SK-N-SH (cell line): ENCODE data around the gene CD63. TPM values are rescaled to one million over a fixed set of nuclear protein-coding genes. Genes with fewer than 3 reads are reported as not detected.

Experiments used
- CTCF ChIA-PET: fragments of 300-600, 350-600 bp; formaldehyde crosslinking; extraction: SDS; loops from one replicate; lab custom pipeline; 2021; lab: Yijun Ruan, JAX
- POLR2A ChIA-PET: fragments of 350-600 bp; sonication (Branson Sonifier 250); formaldehyde crosslinking; extraction: SDS; loops from one replicate; lab custom pipeline; 2020; ENCODE audit warnings: antibody characterized with exemption, inconsistent platforms; lab: Yijun Ruan, JAX
- DNase-seq: peaks from one replicate; pipeline ENCODE4 v3.0.0; 2012
- H2AFZ ChIP-seq: fragments of 200-600 bp; sonication (generic); 2 replicates; pipeline ENCODE4 v1.8.1; 2016; ENCODE audit warnings: antibody characterized with exemption, mild to moderate bottlenecking, low read depth
- H3F3A ChIP-seq: fragments of 200-600 bp; sonication (generic); replicated peaks from 2 replicates; pipeline ENCODE3; 2016; ENCODE audit warnings: antibody characterized with exemption, mild to moderate bottlenecking; ENCODE audit not compliant: insufficient read depth
- H3K27ac ChIP-seq, 2 experiments: fragments of 200-500 bp in 1 of 2; fragments of 200-600 bp in 1 of 2; sonication (Bioruptor generic) in 1 of 2; sonication (generic), shearing (Covaris generic) in 1 of 2; 2 replicates each; pipeline versions ENCODE4 v1.5.1 to v1.6.1; 2014 to 2016; ENCODE audit warnings: low read depth in 2 of 2, inconsistent platforms in 1 of 2, low read length in 1 of 2, mild to moderate bottlenecking in 1 of 2, mixed read lengths in 1 of 2
- H3K27me3 ChIP-seq: fragments of 200-600 bp; sonication (generic), shearing (Covaris generic); 2 replicates; pipeline ENCODE4 v1.6.1; 2016; ENCODE audit warnings: mixed run types; ENCODE audit not compliant: insufficient read depth
- H3K36me3 ChIP-seq, 2 experiments: fragments of 200-500 bp in 1 of 2; fragments of 200-600 bp in 1 of 2; sonication (Bioruptor generic) in 1 of 2; sonication (generic) in 1 of 2; replicated peaks in 1 of 2; 2 replicates each; pipeline versions ENCODE3 to v1.5.1; 2014 to 2016; ENCODE audit warnings: low read length in 1 of 2, mild to moderate bottlenecking in 1 of 2; ENCODE audit not compliant: insufficient read depth in 2 of 2, control insufficient read depth in 1 of 2
- H3K4me1 ChIP-seq, 2 experiments: fragments of 200-500 bp in 1 of 2; fragments of 200-600 bp in 1 of 2; sonication (Bioruptor generic) in 1 of 2; sonication (generic), shearing (Covaris generic) in 1 of 2; 2 replicates each; pipeline versions ENCODE4 v1.5.1 to v1.6.1; 2014 to 2016; ENCODE audit warnings: low read depth in 1 of 2, low read length in 1 of 2, mixed run types in 1 of 2; ENCODE audit not compliant: insufficient read depth in 2 of 2, control insufficient read depth in 1 of 2
- H3K4me2 ChIP-seq: fragments of 200-600 bp; sonication (generic), shearing (Covaris generic); 2 replicates; pipeline ENCODE4 v1.6.1; 2017; ENCODE audit warnings: mixed run types
- H3K4me3 ChIP-seq, 2 experiments: fragments of 200-500 bp in 1 of 2; fragments of 200-600 bp in 1 of 2; sonication (Bioruptor generic) in 1 of 2; sonication (generic), shearing (Covaris generic) in 1 of 2; 2 replicates each; pipeline versions ENCODE4 v1.5.1 to v1.8.1; 2014 to 2016; ENCODE audit warnings: low read depth in 2 of 2, inconsistent platforms in 1 of 2, low read length in 1 of 2, mild to moderate bottlenecking in 1 of 2, mixed read lengths in 1 of 2, moderate library complexity in 1 of 2
- H3K79me2 ChIP-seq: fragments of 200-600 bp; sonication (generic); 2 replicates; pipeline ENCODE4 v1.8.1; 2017; ENCODE audit warnings: mild to moderate bottlenecking; ENCODE audit not compliant: insufficient read depth
- H3K9ac ChIP-seq: fragments of 200-600 bp; sonication (generic); 2 replicates; pipeline ENCODE4 v1.6.1; 2017; ENCODE audit warnings: mixed run types
- H3K9me2 ChIP-seq: fragments of 200-600 bp; sonication (generic); 2 replicates; pipeline ENCODE4 v1.6.1; 2017; ENCODE audit warnings: mixed run types
- H3K9me3 ChIP-seq: fragments of 200-600 bp; sonication (generic); 2 replicates; pipeline ENCODE4 v1.6.1; 2017; ENCODE audit warnings: mixed run types, mild to moderate bottlenecking, moderate library complexity
- H4K20me1 ChIP-seq: fragments of 200-600 bp; sonication (generic); 2 replicates; pipeline ENCODE4 v1.6.1; 2017; ENCODE audit warnings: mild to moderate bottlenecking, mixed run types; ENCODE audit not compliant: insufficient read depth
- CTCF ChIP-seq: fragments of 200-600 bp; sonication (generic); IDR thresholded peaks from 2 replicates; pipeline ENCODE4 v1.6.1; 2017; ENCODE audit warnings: antibody characterized with exemption, mild to moderate bottlenecking, moderate library complexity
- FOSL2 ChIP-seq: IDR thresholded peaks from 2 replicates; pipeline ENCODE4 v1.4.0; 2012; ENCODE audit warnings: low read depth, mild to moderate bottlenecking, moderate library complexity, borderline replicate concordance
- FOXM1 ChIP-seq: IDR thresholded peaks from 2 replicates; pipeline ENCODE4 v1.4.0; 2012; ENCODE audit warnings: low read depth, mild to moderate bottlenecking
- GABPA ChIP-seq: IDR thresholded peaks from 2 replicates; pipeline ENCODE4 v1.4.0; 2012; ENCODE audit warnings: low read depth, mild to moderate bottlenecking
- GATA2 ChIP-seq: sonication (generic); formaldehyde crosslinking; IDR thresholded peaks from 2 replicates; pipeline ENCODE4 v1.5.0; 2020; ENCODE audit warnings: mild to moderate bottlenecking, missing genetic modification reagents
- IRF3 ChIP-seq: fragments of 150-350 bp; IDR thresholded peaks from 2 replicates; pipeline ENCODE4 v1.6.1; 2016; ENCODE audit warnings: mild to moderate bottlenecking, low read depth, low read length
- MEF2A ChIP-seq: IDR thresholded peaks from 2 replicates; pipeline ENCODE4 v1.4.0; 2012; ENCODE audit warnings: low read depth, borderline replicate concordance
- MXI1 ChIP-seq: IDR thresholded peaks from 2 replicates; pipeline ENCODE4 v1.6.1; 2012; ENCODE audit warnings: mild to moderate bottlenecking, low read depth, low read length, improper control_type of control experiment
- NFIC ChIP-seq: IDR thresholded peaks from 2 replicates; pipeline ENCODE4 v1.4.0; 2012; ENCODE audit warnings: borderline replicate concordance
- RFX5 ChIP-seq: IDR thresholded peaks from 2 replicates; pipeline ENCODE4 v1.6.1; 2012; ENCODE audit warnings: mild to moderate bottlenecking, improper control_type of control experiment, low read length
- RXRA ChIP-seq: IDR thresholded peaks from 2 replicates; pipeline ENCODE4 v1.4.0; 2012; ENCODE audit warnings: low read depth, mild to moderate bottlenecking, borderline replicate concordance
- SMC3 ChIP-seq: IDR thresholded peaks from 2 replicates; pipeline ENCODE4 v1.6.1; 2012; ENCODE audit warnings: low read depth, low read length, improper control_type of control experiment
- TCF12 ChIP-seq: IDR thresholded peaks from 2 replicates; pipeline ENCODE4 v1.4.0; 2012
- TEAD4 ChIP-seq: IDR thresholded peaks from 2 replicates; pipeline ENCODE4 v1.4.0; 2012; ENCODE audit warnings: mild to moderate bottlenecking, borderline replicate concordance; ENCODE audit not compliant: insufficient read depth
- ZBTB33 ChIP-seq: IDR thresholded peaks from 2 replicates; pipeline ENCODE4 v1.4.0; 2012; ENCODE audit warnings: low read depth, borderline replicate concordance
- WGBS: methylation state at CpG from one replicate; pipeline ENCODE4 v1.1.6; 2017; ENCODE audit warnings: low lambda C conversion rate; 5-methylcytosine and 5-hydroxymethylcytosine counted together
- polyA plus RNA-seq, 3 experiments: library from polyadenylated mRNA; depleted of rRNA; stranded (reverse); fragments of >200 nt; gene quantifications; 2 replicates each; pipeline ENCODE4 v1.2.3, GENCODE V29; 2012

CD63 gene
- polyA plus RNA-seq, 1 of the 3 experiments (the other 2 are of a cell fraction): 1,465 TPM

- WGBS: 86% methylated on average over 5 of the region's 7 CpGs
- TF ChIP-seq FOSL2 (no peak), MEF2A (no peak)
- Histone ChIP-seq H3K79me2 (peaks cover 13% of the 10 kb centered on the region; the same call in 1 of the 2 replicates), H4K20me1 (peaks cover 13% of the 10 kb centered on the region), H3K4me2 (peak overlapping the region; percentile 66), H3K4me3 (no peak overlapping the region), H3K9ac (no peak overlapping the region), H3K27me3 (no peaks in the 10 kb centered on the region), H3K4me1 (peaks cover 29 to 38% of the 10 kb centered on the region in 2 experiments), H3K9me3 (no peaks in the 10 kb centered on the region), H3K9me2 (no peaks in the 10 kb centered on the region), H3K36me3 (peaks cover 6 to 15% of the 10 kb centered on the region in 2 experiments), H2AFZ (no peak overlapping the region), H3F3A (peaks cover 46% of the 10 kb centered on the region), H3K27ac (peak overlapping the region; percentile 56 to 74; a peak in 2 of 4 replicates)
- ChIA-PET CTCF (interaction anchor here (1.7 to 11.2 kb wide), 4 partner anchors 11 to 73 kb away, joined by 5 to 202 read pairs (median 41); partner anchors contain the start of gene CD63), POLR2A (interaction anchor here (1.3 kb wide), 1 partner anchor 10 kb away, joined by 6 read pairs; the partner anchor contains the start of gene CD63)
- DNase-seq: no peak
Observed at GRCh38 chr12:55719371-55719770, 9.4 kb downstream of the CD63 start.

GRCh38 chr12:55718624-55719275, 10.1 kb downstream of the CD63 start:
- Histone ChIP-seq H4K20me1 (peaks cover 7% of the 10 kb centered on the region), H2AFZ (no peak overlapping the region), H3K9me2 (no peaks in the 10 kb centered on the region), H3K27ac (no peak overlapping the region), H3K27me3 (no peaks in the 10 kb centered on the region), H3K4me1 (peaks cover 29 to 38% of the 10 kb centered on the region in 2 experiments), H3K79me2 (peaks cover 13% of the 10 kb centered on the region; the same call in 1 of the 2 replicates), H3K9ac (no peak overlapping the region), H3K4me3 (no peak overlapping the region), H3K9me3 (no peaks in the 10 kb centered on the region), H3K36me3 (peaks cover under 1 to 9% of the 10 kb centered on the region in 2 experiments), H3K4me2 (no peak overlapping the region), H3F3A (peaks cover 43% of the 10 kb centered on the region)
- ChIA-PET POLR2A (interaction anchor here (1.3 kb wide), 1 partner anchor 10 kb away, joined by 6 read pairs; the partner anchor contains the start of gene CD63), CTCF (interaction anchor here (1.1 to 11.2 kb wide), 5 partner anchors 9 to 72 kb away, joined by 3 to 202 read pairs (median 31); partner anchors contain the start of gene CD63)
- DNase-seq: no peak
- WGBS: 99% methylated on average over 4 of the region's 4 CpGs
- TF ChIP-seq MXI1 (no peak), RFX5 (no peak), TEAD4 (no peak), GABPA (no peak), SMC3 (no peak), TCF12 (no peak)

GRCh38 chr12:55718015-55718414, 10.8 kb downstream of the CD63 start:
- H3K27ac ChIP-seq: no peak overlapping the region
- CTCF ChIA-PET: interaction anchor here (1.1 to 11.2 kb wide), 5 partner anchors 10 to 71 kb away, joined by 3 to 202 read pairs (median 31); partner anchors contain the start of gene CD63
- DNase-seq: no peak
- no peaks in the 10 kb centered on the region for H3K27me3 ChIP-seq
- H3K79me2 ChIP-seq: peaks cover 13% of the 10 kb centered on the region; the same call in 1 of the 2 replicates
- 87% methylated on average over 4 of the region's 4 CpGs for WGBS
- no peaks in the 10 kb centered on the region for H3K9me2 ChIP-seq
- H3F3A ChIP-seq: peaks cover 41% of the 10 kb centered on the region
- no peak overlapping the region for H3K4me3 ChIP-seq
- H3K4me2 ChIP-seq: peak overlapping the region; percentile 89; the same call in 1 of the 2 replicates
- peaks cover 29 to 38% of the 10 kb centered on the region in 2 experiments for H3K4me1 ChIP-seq
- no peaks in the 10 kb centered on the region for H3K9me3 ChIP-seq
- POLR2A ChIA-PET: no interaction called here
- no peak overlapping the region for H3K9ac ChIP-seq
- peaks cover 0 to 3% of the 10 kb centered on the region in 2 experiments for H3K36me3 ChIP-seq
- H4K20me1 ChIP-seq: peaks cover 6% of the 10 kb centered on the region; the same call in 1 of the 2 replicates
- no peak overlapping the region for H2AFZ ChIP-seq
- TF ChIP-seq GATA2 (CRISPR knock-in tag) (no peak), MXI1 (no peak), MEF2A (no peak), GABPA (no peak), IRF3 (no peak), NFIC (no peak), RXRA (no peak), CTCF (no peak), FOXM1 (no peak), ZBTB33 (no peak), FOSL2 (no peak)
